ENCODE data around the gene D2HGDH.
"Not testable (repeated sequence)": the region's sequence is repeated elsewhere in the genome, so short reads cannot be mapped to it uniquely, and the experiment has no call there.

D2HGDH gene

DNA sequence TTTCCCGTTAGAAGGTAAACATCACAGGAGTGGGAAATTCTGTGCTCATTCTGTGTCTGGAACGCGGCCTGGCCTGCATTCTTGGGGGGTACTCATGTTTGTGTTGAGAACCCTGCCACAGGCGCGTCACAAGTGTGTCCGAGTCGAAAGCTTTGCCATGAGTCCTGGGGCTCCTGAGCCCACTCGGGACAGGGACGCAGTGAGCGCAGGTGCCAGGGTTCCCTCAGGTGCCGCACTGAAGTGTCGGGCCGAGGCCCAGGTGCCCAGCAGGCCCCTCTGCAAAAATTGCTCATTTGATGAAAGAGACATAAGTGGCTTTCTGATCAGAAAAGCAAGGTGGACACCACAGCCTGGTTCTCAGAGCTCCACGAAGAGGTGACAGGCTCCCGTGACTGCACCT is 4.7 kb downstream of the D2HGDH start:
- TF ChIP-seq, protein P1, sequence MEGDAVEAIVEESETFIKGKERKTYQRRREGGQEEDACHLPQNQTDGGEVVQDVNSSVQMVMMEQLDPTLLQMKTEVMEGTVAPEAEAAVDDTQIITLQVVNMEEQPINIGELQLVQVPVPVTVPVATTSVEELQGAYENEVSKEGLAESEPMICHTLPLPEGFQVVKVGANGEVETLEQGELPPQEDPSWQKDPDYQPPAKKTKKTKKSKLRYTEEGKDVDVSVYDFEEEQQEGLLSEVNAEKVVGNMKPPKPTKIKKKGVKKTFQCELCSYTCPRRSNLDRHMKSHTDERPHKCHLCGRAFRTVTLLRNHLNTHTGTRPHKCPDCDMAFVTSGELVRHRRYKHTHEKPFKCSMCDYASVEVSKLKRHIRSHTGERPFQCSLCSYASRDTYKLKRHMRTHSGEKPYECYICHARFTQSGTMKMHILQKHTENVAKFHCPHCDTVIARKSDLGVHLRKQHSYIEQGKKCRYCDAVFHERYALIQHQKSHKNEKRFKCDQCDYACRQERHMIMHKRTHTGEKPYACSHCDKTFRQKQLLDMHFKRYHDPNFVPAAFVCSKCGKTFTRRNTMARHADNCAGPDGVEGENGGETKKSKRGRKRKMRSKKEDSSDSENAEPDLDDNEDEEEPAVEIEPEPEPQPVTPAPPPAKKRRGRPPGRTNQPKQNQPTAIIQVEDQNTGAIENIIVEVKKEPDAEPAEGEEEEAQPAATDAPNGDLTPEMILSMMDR (IDR thresholded peaks at IDR 0.05; ENCODE audit: low read depth, low read length) = no peak
- no peak for DNase-seq (ENCODE audit: low read depth, low spot score)
- in situ Hi-C loops (cut with HindIII; ENCODE audit: low sequenced_read_pairs) = no loop called here

DNA sequence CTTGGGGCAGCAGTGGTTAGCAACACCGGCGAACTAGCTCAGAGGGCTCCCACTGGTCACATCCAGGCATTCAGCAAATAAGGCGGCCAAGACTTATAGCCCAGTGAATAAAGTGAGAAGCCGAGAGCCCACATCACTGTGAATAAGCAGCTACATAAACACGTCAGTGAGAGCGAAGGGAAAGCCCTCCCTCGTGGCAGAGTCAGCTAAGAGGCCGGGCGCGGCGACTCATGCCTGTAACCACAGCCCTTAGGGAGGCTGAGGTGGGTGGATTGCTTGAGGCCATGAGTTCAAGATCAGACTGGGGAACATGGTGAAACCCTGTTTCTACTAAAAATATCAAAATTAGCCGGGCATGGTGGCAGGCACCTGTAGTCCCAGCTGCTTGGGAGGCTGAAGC is 5.2 kb downstream of the D2HGDH start:
- H3K4me3 ChIP-seq (ENCODE audit: low read depth, low read length) = no peak overlapping the region
- in situ Hi-C loops (cut with HindIII; ENCODE audit: low sequenced_read_pairs) = no loop called here
- DNase-seq (ENCODE audit: low read depth, low spot score) = peak; percentile 52
- TF ChIP-seq, protein P1 (IDR thresholded peaks at IDR 0.05; ENCODE audit: low read depth, low read length) = no peak

More for the DNA sequence above, 4.7 kb downstream of the D2HGDH start:
- no peak overlapping the region for H3K4me3 ChIP-seq (ENCODE audit: low read depth, low read length)

DNA sequence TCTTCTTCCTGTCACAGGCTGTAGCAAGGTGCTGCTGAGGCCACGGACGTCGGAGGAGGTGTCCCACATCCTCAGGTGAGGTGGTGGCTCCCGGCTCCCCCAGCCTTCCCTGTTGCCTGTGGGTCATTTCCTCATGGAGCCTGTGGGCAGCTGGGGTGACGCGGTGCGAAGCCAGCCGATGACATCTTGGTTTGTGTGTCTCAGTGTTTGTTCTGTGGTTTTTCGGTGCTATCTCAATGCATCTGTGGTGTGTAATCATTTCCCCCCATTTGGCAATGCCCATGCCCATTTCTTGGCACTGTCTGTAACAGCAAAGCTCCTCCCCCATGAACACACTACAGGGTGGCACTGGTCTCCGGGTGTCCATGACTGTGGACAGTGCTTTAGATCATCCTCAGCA is 6.6 kb downstream of the D2HGDH start:
- H3K4me3 ChIP-seq (ENCODE audit: low read depth, low read length) = no peak overlapping the region
- in situ Hi-C loops (cut with HindIII; ENCODE audit: low sequenced_read_pairs) = no loop called here
- peak; percentile 10 for DNase-seq (ENCODE audit: low read depth, low spot score)
- TF ChIP-seq, protein P1 (IDR thresholded peaks at IDR 0.05; ENCODE audit: low read depth, low read length) = no peak

DNA sequence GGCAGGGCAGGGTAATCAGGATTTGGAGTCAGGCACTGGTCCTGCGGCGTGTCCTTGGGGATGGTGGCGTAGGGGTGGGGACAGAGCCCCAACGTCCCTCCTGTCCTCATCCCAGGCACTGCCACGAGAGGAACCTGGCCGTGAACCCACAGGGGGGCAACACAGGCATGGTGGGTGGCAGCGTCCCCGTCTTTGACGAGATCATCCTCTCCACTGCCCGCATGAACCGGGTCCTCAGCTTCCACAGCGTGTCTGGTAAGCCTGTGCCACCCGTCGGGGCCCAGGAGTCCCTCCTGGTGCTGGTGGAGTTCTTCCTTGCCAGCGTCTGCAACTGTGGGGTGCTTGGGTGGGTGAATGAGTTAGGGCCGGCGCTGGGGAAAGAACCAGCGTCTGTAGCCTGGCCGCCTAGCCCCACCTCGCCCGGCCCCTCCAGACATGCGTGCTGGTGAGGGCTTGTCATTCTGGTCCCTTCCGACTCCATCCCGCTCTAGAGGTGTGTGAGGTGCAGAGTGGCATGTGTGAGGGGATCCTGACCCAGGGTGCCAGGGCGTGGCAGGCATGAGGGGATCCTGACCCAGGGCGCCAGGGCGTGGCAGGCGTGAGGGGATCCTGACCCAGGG is 8.0 kb downstream of the D2HGDH start:
- no peak overlapping the region for H3K4me3 ChIP-seq (ENCODE audit: low read depth, low read length)
- in situ Hi-C loops (cut with HindIII; ENCODE audit: low sequenced_read_pairs) = no loop called here
- TF ChIP-seq, protein P1 (IDR thresholded peaks at IDR 0.05; ENCODE audit: low read depth, low read length) = no peak
- no peak for DNase-seq (ENCODE audit: low read depth, low spot score)

DNA sequence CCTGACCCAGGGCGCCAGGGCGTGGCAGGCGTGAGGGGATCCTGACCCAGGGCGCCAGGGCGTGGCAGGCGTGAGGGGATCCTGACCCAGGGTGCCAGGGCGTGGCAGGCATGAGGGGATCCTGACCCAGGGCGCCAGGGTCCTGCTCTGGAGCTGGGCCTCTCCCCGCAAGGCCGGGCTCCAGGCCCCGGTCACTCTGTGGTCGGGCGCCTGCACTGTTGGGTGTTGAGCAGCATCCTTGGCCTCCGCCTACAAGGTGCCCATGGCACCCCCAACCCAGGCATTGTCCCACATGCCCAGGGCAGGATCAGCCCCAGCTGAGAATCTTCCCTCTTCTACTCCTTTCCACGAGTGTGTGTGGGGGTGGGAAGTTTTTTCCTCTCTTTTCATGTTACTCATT is 8.6 kb downstream of the D2HGDH start:
- DNase-seq (ENCODE audit: low read depth, low spot score); H3K4me3 ChIP-seq (ENCODE audit: low read depth, low read length); in situ Hi-C loops (cut with HindIII; ENCODE audit: low sequenced_read_pairs): not testable (repeated sequence)

DNA sequence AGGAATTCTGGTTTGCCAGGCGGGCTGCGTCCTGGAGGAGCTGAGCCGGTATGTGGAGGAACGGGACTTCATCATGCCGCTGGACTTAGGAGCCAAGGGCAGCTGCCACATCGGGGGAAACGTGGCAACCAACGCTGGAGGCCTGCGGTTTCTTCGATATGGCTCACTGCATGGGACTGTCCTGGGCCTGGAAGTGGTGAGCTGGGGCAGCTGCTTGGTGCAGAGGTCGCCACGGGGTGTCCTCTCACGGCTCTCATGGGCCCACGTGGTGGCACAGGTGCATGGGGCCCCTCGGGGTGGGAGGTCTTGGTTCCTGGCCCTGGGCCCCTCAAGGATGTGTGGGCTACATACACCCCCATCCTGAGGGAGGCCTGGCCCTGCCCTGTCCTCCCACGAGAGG is 9.2 kb downstream of the D2HGDH start:
- TF ChIP-seq, protein P1 (IDR thresholded peaks at IDR 0.05; ENCODE audit: low read depth, low read length) = no peak
- no peak overlapping the region for H3K4me3 ChIP-seq (ENCODE audit: low read depth, low read length)
- in situ Hi-C loops (cut with HindIII; ENCODE audit: low sequenced_read_pairs) = no loop called here
- no peak for DNase-seq (ENCODE audit: low read depth, low spot score)

DNA sequence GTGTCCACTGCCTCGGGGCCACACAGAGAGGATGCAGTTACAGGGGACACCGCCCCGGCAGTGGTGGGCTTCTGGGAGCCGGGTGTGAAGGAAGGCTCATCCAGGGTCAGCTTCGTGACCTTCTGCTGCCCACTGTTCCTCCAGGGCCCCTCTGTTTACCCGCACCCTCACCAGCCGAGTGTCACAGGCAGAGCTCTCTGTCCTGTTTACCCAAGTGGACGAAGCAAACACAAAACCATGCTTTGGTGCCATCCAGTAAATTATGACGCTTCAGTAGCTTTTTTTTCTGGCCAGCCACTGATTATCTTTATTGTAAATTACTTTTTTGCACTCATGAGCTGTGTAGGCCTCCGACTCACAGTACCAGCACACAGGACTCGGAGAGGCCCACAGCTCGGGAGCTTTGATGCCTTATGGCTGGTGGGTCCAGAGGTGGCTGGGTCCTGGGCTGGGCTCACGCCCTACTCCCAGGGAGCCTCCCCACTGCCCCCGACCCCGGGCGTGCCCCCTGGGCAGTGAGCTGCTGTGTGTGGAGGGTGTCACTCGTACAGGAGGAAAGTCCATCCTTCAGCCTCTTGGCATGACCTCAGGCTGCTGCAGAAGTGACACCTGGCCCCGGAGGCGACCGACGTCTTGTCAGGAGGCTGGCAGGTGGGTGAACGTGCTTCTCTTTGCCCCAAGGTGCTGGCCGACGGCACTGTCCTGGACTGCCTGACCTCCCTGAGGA is 9.8 kb downstream of the D2HGDH start:
- in situ Hi-C loops (cut with HindIII; ENCODE audit: low sequenced_read_pairs) = no loop called here
- DNase-seq (ENCODE audit: low read depth, low spot score) = no peak
- TF ChIP-seq, protein P1 (IDR thresholded peaks at IDR 0.05; ENCODE audit: low read depth, low read length) = no peak
- no peak overlapping the region for H3K4me3 ChIP-seq (ENCODE audit: low read depth, low read length)

Data from astrocyte of the spinal cord (primary cell).